ENCODE data around the gene SETD7.

Gene SETD7

DNA sequence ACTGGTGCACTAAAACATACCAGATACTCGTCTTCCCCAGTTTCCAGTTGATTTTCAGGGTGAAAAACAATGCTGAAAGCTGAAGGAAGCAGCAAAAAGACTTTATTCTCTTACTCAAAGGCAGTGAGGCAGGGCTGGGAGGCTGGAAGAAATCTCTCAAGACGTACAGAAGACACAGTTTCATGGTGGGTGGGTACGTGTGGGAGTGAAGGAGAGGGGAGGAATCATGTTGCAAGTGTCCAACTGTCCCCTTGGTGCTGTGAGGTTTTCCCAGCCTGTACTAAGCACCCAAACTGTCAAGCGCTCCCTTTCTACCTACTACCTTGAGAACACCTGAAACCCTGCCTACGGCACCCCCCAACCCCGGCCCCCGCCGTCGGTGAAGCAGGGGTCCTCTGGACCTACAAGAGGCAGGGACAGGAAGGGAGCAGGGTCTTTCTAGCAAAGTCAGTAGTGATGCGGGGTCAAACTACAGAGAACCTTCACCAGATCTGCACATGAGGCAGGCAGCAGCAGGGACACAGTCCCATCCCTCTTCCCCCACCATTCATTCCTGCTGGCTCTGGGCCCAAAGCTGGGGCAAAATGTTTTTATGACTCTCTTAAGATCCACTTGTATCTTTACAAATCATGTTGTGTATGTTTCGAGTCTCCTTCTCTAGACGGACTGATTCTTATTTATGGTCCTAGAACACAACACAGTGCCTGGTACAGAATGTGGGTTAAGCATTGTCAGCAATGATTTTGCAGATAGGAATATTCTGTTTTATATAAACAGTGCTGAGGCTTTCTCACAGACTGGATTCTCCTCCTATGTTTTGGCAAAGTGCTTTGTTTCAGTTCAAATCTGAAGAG, 2.4 kb upstream of the SETD7 start:
- TF ChIP-seq GLIS3 (CRISPR knock-in tag; IDR thresholded peaks at IDR 0.05), result no peak
- no peak for TF ChIP-seq ESRRG (CRISPR knock-in tag; IDR thresholded peaks at IDR 0.05)
- TF ChIP-seq, protein P1, sequence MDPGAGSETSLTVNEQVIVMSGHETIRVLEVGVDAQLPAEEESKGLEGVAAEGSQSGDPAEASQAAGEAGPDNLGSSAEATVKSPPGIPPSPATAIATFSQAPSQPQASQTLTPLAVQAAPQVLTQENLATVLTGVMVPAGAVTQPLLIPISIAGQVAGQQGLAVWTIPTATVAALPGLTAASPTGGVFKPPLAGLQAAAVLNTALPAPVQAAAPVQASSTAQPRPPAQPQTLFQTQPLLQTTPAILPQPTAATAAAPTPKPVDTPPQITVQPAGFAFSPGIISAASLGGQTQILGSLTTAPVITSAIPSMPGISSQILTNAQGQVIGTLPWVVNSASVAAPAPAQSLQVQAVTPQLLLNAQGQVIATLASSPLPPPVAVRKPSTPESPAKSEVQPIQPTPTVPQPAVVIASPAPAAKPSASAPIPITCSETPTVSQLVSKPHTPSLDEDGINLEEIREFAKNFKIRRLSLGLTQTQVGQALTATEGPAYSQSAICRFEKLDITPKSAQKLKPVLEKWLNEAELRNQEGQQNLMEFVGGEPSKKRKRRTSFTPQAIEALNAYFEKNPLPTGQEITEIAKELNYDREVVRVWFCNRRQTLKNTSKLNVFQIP (CRISPR knock-in tag; IDR thresholded peaks at IDR 0.05; ENCODE audit: borderline replicate concordance, low read depth), result no peak
- no peak for TF ChIP-seq CSDC2 (CRISPR knock-in tag; IDR thresholded peaks at IDR 0.05)
- no peak for TF ChIP-seq ZFP3 (CRISPR knock-in tag; IDR thresholded peaks at IDR 0.05)
- TF ChIP-seq ZNF70 (CRISPR knock-in tag; IDR thresholded peaks at IDR 0.05), result no peak
- TF ChIP-seq, protein P2, sequence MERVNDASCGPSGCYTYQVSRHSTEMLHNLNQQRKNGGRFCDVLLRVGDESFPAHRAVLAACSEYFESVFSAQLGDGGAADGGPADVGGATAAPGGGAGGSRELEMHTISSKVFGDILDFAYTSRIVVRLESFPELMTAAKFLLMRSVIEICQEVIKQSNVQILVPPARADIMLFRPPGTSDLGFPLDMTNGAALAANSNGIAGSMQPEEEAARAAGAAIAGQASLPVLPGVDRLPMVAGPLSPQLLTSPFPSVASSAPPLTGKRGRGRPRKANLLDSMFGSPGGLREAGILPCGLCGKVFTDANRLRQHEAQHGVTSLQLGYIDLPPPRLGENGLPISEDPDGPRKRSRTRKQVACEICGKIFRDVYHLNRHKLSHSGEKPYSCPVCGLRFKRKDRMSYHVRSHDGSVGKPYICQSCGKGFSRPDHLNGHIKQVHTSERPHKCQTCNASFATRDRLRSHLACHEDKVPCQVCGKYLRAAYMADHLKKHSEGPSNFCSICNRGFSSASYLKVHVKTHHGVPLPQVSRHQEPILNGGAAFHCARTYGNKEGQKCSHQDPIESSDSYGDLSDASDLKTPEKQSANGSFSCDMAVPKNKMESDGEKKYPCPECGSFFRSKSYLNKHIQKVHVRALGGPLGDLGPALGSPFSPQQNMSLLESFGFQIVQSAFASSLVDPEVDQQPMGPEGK (CRISPR knock-in tag; IDR thresholded peaks at IDR 0.05; ENCODE audit: borderline replicate concordance), result no peak
- no peak for TF ChIP-seq ISL1 (CRISPR knock-in tag; IDR thresholded peaks at IDR 0.05)
- TF ChIP-seq ZNF565 (CRISPR knock-in tag; conservative IDR thresholded peaks at IDR 0.05; ENCODE audit: low read depth), result no peak
- TF ChIP-seq, protein P3, sequence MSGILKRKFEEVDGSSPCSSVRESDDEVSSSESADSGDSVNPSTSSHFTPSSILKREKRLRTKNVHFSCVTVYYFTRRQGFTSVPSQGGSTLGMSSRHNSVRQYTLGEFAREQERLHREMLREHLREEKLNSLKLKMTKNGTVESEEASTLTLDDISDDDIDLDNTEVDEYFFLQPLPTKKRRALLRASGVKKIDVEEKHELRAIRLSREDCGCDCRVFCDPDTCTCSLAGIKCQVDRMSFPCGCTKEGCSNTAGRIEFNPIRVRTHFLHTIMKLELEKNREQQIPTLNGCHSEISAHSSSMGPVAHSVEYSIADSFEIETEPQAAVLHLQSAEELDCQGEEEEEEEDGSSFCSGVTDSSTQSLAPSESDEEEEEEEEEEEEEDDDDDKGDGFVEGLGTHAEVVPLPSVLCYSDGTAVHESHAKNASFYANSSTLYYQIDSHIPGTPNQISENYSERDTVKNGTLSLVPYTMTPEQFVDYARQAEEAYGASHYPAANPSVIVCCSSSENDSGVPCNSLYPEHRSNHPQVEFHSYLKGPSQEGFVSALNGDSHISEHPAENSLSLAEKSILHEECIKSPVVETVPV (CRISPR knock-in tag; IDR thresholded peaks at IDR 0.05), result no peak
- ATAC-seq, result no peak

DNA sequence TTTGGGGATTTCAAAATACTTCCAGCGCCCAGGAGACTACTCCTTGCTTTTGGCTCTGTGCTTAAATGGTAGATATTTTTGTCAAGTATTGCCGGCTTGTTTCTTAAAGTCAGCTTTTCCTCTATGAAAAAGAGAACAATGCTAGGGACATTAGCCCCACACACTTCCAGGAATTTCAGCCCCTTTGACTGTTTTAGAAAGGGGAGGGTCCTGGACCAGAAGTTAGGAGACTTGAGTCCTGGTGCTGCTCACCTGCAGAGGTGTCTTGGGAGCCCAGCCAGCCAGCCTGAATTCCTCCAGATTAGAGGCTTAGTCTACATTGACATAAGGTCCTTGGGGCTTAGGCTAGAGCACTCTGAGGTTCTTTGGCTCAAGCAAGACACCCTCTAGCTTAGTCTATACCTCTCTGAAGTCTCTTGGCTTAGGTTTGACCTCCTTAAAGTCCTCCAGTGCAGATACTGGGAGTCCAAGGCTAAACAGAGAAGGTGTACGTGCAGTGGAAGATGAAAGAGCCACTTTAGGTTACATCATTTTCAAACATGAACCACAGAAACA, 1.6 kb upstream of the SETD7 start:
- TF ChIP-seq ARNTL (CRISPR knock-in tag; IDR thresholded peaks at IDR 0.05; ENCODE audit: borderline replicate concordance, low read depth), result no peak
- no peak for TF ChIP-seq BACH2 (CRISPR knock-in tag; IDR thresholded peaks at IDR 0.05; ENCODE audit: borderline replicate concordance)
- TF ChIP-seq, protein P4, sequence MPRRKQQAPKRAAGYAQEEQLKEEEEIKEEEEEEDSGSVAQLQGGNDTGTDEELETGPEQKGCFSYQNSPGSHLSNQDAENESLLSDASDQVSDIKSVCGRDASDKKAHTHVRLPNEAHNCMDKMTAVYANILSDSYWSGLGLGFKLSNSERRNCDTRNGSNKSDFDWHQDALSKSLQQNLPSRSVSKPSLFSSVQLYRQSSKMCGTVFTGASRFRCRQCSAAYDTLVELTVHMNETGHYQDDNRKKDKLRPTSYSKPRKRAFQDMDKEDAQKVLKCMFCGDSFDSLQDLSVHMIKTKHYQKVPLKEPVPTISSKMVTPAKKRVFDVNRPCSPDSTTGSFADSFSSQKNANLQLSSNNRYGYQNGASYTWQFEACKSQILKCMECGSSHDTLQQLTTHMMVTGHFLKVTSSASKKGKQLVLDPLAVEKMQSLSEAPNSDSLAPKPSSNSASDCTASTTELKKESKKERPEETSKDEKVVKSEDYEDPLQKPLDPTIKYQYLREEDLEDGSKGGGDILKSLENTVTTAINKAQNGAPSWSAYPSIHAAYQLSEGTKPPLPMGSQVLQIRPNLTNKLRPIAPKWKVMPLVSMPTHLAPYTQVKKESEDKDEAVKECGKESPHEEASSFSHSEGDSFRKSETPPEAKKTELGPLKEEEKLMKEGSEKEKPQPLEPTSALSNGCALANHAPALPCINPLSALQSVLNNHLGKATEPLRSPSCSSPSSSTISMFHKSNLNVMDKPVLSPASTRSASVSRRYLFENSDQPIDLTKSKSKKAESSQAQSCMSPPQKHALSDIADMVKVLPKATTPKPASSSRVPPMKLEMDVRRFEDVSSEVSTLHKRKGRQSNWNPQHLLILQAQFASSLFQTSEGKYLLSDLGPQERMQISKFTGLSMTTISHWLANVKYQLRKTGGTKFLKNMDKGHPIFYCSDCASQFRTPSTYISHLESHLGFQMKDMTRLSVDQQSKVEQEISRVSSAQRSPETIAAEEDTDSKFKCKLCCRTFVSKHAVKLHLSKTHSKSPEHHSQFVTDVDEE (CRISPR knock-in tag; IDR thresholded peaks at IDR 0.05), result no peak
- no peak for TF ChIP-seq ZC3H10 (CRISPR knock-in tag; IDR thresholded peaks at IDR 0.05)
- TF ChIP-seq, protein P2 (CRISPR knock-in tag; IDR thresholded peaks at IDR 0.05; ENCODE audit: borderline replicate concordance), result no peak
- TF ChIP-seq, protein P3 (CRISPR knock-in tag; IDR thresholded peaks at IDR 0.05), result no peak
- no peak for TF ChIP-seq ZNF70 (CRISPR knock-in tag; IDR thresholded peaks at IDR 0.05)
- TF ChIP-seq ESRRG (CRISPR knock-in tag; IDR thresholded peaks at IDR 0.05), result no peak
- TF ChIP-seq TOX (CRISPR knock-in tag; IDR thresholded peaks at IDR 0.05; ENCODE audit: borderline replicate concordance), result no peak
- no peak for TF ChIP-seq CSDC2 (CRISPR knock-in tag; IDR thresholded peaks at IDR 0.05)
- TF ChIP-seq, protein P5, sequence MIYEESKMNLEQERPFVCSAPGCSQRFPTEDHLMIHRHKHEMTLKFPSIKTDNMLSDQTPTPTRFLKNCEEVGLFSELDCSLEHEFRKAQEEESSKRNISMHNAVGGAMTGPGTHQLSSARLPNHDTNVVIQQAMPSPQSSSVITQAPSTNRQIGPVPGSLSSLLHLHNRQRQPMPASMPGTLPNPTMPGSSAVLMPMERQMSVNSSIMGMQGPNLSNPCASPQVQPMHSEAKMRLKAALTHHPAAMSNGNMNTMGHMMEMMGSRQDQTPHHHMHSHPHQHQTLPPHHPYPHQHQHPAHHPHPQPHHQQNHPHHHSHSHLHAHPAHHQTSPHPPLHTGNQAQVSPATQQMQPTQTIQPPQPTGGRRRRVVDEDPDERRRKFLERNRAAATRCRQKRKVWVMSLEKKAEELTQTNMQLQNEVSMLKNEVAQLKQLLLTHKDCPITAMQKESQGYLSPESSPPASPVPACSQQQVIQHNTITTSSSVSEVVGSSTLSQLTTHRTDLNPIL (CRISPR knock-in tag; IDR thresholded peaks at IDR 0.05; ENCODE audit: low read depth), result no peak
- ATAC-seq, result no peak
